ENCODE results near the gene CXADR. TPM values are rescaled to one million over a fixed set of nuclear protein-coding genes. Genes with fewer than 3 reads are reported as not detected.

CXADR gene
- total RNA-seq, 6 experiments from 2014 or later, result 22.9 to 48.4 (median 30.5) TPM

DNA sequence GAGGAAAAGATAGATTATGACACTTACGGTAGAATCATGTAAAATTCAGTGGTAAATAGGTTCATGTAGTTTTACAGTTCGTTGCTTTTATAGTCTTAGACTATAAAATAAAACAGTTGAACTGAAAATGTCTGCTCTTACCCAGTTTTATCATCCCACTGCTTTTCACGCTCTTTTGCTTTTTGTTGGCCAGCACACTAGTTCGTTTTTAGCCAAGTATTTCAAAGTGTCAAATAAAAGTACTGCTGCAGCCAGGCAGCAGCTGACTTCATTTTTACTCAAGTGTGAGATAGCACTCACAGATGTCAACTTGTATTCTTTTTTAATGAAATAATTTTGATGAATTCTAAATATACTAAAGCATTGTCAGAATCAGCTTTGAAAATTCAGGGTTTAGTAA is 118.4 kb downstream of the CXADR start:
- no peak for DNase-seq

DNA sequence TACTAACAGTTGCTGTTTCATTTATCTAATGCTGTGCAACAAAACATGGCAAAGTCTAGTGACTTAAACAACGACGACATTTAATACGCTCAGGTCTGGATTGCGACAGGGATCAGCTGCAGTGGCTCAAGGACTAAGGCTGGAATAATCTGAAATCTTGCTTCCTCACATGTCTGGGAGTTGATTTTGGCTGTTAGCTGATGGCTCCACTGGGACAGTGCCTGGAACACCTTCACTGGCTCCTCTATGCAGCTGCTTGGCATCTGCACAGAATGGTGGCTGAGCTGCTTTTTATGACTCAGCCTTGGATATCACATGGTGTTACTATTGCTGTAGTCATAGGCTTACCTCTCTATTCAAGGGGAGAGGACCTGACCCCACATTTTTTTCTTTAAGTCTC is 123.9 kb downstream of the CXADR start:
- WGBS (ENCODE audit: insufficient coverage, low coverage, low lambda C conversion rate, missing lambda C conversion rate), result 70% methylated on average over 4 of the region's 4 CpGs
- Histone ChIP-seq H3K9me3 (no peaks in the 10 kb centered on the region), H3K4me1 (no peaks in the 10 kb centered on the region), H3K36me3 (no peaks in the 10 kb centered on the region), H3K27me3 (no peaks in the 10 kb centered on the region), H3K27ac (no peak overlapping the region), H3K4me3 (no peak overlapping the region)
- intact Hi-C loops (cut with DNase I), result no loop called here
- TF ChIP-seq, protein P1, sequence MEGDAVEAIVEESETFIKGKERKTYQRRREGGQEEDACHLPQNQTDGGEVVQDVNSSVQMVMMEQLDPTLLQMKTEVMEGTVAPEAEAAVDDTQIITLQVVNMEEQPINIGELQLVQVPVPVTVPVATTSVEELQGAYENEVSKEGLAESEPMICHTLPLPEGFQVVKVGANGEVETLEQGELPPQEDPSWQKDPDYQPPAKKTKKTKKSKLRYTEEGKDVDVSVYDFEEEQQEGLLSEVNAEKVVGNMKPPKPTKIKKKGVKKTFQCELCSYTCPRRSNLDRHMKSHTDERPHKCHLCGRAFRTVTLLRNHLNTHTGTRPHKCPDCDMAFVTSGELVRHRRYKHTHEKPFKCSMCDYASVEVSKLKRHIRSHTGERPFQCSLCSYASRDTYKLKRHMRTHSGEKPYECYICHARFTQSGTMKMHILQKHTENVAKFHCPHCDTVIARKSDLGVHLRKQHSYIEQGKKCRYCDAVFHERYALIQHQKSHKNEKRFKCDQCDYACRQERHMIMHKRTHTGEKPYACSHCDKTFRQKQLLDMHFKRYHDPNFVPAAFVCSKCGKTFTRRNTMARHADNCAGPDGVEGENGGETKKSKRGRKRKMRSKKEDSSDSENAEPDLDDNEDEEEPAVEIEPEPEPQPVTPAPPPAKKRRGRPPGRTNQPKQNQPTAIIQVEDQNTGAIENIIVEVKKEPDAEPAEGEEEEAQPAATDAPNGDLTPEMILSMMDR (IDR thresholded peaks at IDR 0.05), result no peak
- no peak for TF ChIP-seq POLR2A (IDR thresholded peaks at IDR 0.05)
- ATAC-seq, result no peak
- no peak for DNase-seq

More for the DNA sequence above, 118.4 kb downstream of the CXADR start:
- 62% methylated on average over 4 of the region's 4 CpGs for WGBS (ENCODE audit: insufficient coverage, low coverage, low lambda C conversion rate, missing lambda C conversion rate)
- no peak overlapping the region for H3K27ac ChIP-seq
- intact Hi-C loops (cut with DNase I), result no loop called here
- H3K9me3 ChIP-seq, result no peaks in the 10 kb centered on the region
- no peak for TF ChIP-seq POLR2A (IDR thresholded peaks at IDR 0.05)
- TF ChIP-seq, protein P1 (IDR thresholded peaks at IDR 0.05), result no peak
- H3K36me3 ChIP-seq, result no peaks in the 10 kb centered on the region
- H3K27me3 ChIP-seq, result no peaks in the 10 kb centered on the region
- H3K4me1 ChIP-seq, result no peaks in the 10 kb centered on the region
- ATAC-seq, result no peak
- no peak overlapping the region for H3K4me3 ChIP-seq

DNA sequence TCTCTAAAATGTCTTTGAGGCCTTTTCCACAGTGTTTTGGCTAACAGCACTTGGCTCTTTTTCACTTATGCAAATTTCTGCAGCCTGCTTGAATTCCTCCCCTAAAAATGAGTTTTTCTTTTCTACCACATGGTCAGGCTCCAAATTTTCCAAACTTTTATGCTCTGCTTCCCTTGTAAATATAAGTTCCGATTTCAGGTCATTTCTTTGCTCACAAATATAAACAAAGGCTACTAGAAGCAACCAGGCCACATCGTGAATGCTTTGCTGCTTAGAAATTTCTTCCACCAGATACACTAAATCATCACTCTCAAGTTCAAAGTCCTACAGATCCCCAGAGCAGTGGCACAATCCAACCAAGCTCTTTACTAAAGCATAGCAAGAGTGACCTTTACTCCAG is 128.0 kb downstream of the CXADR start:
- H3K4me1 ChIP-seq, result no peaks in the 10 kb centered on the region
- H3K27me3 ChIP-seq, result no peaks in the 10 kb centered on the region
- DNase-seq (no peak), ATAC-seq (no peak)
- intact Hi-C loops (cut with DNase I), result no loop called here
- no peak for TF ChIP-seq POLR2A (IDR thresholded peaks at IDR 0.05)
- TF ChIP-seq, protein P1 (IDR thresholded peaks at IDR 0.05), result no peak
- WGBS (ENCODE audit: insufficient coverage, low coverage, low lambda C conversion rate, missing lambda C conversion rate), result 66% methylated on average over 2 of the region's 2 CpGs
- H3K27ac ChIP-seq, result no peak overlapping the region
- H3K36me3 ChIP-seq, result no peaks in the 10 kb centered on the region
- H3K4me3 ChIP-seq, result no peak overlapping the region
- H3K9me3 ChIP-seq, result no peaks in the 10 kb centered on the region

Small RNAs within 50 kb of the gene (small RNA-seq; reads per million reads assigned to genes)
- gene RF00019 (0 reads per million in 2 experiments), gene RN7SL163P (0 reads per million in 2 experiments), gene RPL39P40 (0 reads per million in 2 experiments)

Other genes with a start within 250 kb of the CXADR start
- 10 to 100 TPM in 2 of 6 experiments, 1 to 10 TPM in 4; 1.1 to 14.3 (median 5.6) TPM for gene BTG3, start 99.9 kb downstream of the CXADR start, total RNA-seq